Measurements from ENCODE around the gene RPL26.

GRCh38 chr17:8338753-8339140 lies 44.2 kb downstream of the RPL26 start:
- no peak for TF ChIP-seq ZNF8 (CRISPR knock-in tag; IDR thresholded peaks at IDR 0.05)
- no peak for TF ChIP-seq ZFP3 (CRISPR knock-in tag; IDR thresholded peaks at IDR 0.05)
- no peak for TF ChIP-seq ZC3H10 (CRISPR knock-in tag; IDR thresholded peaks at IDR 0.05)
- TF ChIP-seq ARNTL (CRISPR knock-in tag; IDR thresholded peaks at IDR 0.05; ENCODE audit: borderline replicate concordance, low read depth): no peak
- no peak for TF ChIP-seq PPARA (CRISPR knock-in tag; IDR thresholded peaks at IDR 0.05; ENCODE audit: borderline replicate concordance)
- TF ChIP-seq CREB5 (CRISPR knock-in tag; IDR thresholded peaks at IDR 0.05; ENCODE audit: low read depth): no peak
- no peak for TF ChIP-seq PATZ1 (CRISPR knock-in tag; IDR thresholded peaks at IDR 0.05; ENCODE audit: borderline replicate concordance)

Measured in SK-N-SH treated with all-trans-retinoic acid at 6 μM for 48 hours (cell line).